ENCODE results near the gene ANO3.

ANO3 gene

DNA sequence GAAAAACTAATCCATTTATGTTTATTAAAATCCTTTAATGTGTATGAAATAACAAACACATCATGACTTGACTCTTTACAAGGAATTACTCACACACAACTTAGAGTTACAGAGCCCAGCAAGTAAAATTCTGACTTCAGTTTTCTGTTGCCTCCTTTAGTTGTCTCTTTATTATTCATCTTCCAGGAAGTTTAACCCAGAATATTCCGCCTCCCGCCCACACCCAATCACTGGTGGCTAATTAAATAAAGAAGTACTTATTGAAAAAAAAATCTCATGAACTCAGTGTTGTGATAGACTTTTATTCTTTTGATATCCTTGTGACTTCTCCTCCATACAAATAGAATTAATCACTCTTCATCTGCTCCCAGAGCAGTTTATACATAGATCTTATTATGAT, 178.2 kb downstream of the ANO3 start:
- DNase-seq, result no peak

DNA sequence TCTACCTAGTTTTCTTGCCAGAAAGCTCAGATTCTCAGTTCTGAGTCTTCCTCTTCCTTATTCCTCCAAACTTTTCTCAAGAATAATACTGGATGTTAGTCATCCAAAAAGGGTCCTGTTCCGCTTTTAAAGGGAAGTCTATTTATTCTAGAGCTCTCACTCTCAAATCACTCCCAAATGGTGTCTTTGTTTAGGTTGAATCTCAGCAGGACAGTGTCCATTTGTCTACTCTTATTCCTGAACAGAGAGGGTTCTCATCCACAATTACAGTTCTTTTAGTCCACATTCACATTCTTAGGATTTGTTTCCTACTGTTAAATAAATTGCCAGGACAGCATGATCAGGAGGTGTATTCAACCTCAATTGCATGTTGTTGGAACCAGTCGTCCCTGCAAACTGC, 178.8 kb downstream of the ANO3 start:
- no peak for DNase-seq

DNA sequence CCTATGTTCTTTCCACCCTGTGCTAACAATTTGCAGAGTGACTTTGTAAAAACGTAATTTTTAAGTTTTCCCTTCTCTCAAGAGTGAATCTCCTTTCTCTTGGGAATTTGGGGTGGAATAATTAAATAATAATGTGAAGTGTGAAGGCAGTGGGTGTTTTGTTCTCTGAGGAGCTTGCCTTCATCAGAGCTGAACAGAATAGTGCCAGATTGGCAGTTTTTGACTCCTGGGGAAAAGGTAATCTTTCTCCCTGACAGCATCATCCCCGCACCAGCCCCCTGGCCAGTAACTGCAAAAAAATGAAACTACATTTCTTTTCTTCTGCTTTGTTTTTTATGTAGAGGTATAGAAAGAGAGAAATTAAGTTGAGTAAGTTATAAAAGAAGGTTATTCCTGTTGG, 180.3 kb downstream of the ANO3 start:
- no peak for DNase-seq

DNA sequence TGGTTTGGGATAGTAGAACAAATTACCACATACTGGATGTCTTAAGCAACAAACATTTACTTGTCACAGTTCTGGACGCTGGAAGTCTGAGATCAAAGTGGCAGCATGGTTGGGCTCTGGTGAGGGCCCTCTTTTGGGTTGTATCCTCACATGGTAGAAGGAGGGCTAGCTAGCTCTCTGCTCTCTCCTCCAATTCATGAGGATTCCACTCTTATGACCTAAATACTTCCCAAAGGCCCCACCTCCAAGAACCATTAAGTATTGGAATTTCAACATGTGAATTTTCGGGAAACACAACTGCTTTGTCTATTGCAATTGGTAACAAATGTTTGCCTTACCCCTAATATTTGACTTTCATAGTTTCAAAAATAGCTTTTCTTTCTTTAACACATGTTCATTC, 187.5 kb downstream of the ANO3 start:
- no peak for DNase-seq

DNA sequence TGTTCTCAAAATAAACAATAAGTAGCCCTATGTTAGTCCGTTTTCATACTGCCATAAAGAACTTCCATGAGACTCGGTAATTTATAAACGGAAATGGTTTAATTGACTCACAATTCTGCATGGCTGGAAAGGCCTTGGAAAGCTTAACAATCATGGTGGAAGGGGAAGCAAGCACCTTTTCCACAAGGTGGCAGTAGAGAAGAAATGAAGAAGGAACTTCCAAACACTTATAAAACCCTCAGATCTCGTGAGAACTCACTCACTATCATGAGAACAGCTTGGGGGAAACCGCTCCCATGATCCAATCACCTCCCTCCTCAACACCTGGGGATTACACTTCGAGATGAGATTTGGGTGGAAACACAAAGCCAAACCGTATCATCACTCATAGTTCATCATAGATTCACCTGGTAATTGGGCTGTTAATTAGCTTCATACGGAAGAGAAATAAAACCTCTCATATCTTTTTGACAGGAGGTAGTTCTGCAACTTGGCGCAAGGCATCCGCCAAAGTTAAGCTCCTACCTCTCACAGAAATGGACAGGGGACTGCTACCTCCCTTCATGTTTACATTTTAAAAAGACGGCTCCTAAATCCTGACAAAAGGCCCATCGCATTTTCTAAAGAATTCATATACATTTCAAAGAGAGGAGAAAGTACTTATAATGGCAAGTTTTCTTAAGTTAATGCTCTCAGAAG, 191.1 kb downstream of the ANO3 start:
- DNase-seq, result no peak

DNA sequence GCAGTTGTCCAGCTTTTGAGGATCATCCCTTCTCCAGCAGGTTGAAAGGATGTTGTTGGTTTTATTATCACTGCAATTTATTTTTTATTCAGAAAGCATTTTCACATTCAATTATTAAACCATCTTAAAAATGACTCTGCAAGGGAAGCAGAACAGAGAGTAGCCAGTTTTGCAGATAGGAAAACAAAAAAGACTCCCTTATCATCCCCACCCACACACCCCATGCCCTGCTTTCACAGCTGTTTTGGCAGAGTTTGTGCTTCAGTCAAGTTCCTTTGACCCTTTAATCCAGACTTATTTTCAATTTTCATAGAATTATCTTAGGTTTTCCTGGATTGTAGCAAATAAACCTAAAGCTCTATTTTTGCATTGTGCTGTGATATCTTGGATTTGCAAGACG, 195.8 kb downstream of the ANO3 start:
- no peak for DNase-seq

DNA sequence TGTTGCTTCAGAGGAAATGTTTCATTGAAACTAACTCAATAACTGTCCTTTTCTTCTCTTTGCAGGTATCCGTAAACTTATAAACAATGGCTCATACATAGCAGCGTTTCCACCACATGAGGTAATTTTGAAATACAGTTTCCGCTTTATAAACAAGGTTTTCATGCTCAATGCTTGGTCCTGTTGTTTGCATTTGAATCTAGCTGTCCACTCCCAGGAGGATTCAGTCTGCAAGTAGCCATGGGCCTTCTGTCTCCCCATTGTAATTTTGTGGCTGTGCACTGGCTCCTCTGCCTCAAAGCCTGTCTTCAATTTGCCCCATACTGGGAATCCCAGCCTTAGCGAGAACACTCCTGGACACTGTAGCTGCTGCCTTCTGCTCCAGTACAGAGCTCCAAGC, 205.4 kb downstream of the ANO3 start:
- no peak for DNase-seq

DNA sequence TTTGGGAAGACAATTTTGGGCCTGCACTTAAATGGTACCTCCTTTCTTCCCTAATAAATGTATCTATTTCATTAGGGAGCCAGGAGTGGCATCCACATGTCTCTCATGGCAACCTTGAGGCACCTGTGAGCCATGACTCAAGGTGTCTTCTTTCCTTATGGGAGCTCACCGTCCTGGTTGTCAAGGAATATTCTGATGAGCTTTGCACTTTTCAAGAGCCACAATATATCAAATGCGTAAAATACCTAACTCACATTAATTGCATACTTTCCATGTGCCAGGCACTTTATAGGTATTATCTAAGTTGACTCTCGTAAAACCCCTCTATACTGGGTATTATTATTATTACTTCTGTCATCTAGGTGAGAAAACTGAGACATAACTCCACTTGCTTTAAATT, 207.6 kb downstream of the ANO3 start:
- no peak for DNase-seq

DNA sequence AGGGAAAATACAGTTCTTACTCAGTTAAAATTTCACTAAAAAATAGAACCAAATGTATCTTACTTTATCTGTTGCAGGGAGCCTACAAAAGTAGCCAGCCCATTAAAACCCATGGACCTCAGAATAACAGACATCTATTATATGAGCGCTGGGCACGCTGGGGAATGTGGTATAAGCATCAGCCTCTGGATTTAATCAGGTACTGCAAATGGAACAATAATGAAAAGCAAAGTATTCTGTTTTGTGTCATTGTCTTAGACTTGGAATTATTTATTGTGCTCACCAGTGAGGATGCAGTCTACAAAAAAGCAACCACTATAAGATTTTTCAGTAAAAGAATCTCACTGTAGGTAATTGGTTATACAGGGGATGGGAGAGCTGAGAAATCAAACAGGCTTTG, 209.9 kb downstream of the ANO3 start:
- no peak for DNase-seq

DNA sequence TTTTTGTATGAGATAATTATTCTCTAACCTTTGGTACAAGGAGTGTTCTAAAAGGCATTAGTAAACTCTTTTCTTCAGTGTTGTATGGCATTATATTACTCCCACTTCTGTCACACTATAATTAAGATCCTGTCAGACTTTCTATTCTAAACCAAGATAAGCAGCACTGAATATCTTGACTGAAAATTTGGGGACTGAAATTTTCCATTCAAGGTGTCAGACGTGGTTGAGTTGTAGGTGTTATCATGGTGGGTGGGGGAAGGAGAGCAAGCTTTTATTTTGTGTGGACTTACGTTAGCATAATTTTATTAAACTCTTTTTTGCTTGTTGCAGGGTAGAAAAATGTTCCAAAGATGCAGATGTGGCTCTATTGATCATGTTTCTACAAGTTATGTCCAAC, 217.2 kb downstream of the ANO3 start:
- DNase-seq, result no peak

DNA sequence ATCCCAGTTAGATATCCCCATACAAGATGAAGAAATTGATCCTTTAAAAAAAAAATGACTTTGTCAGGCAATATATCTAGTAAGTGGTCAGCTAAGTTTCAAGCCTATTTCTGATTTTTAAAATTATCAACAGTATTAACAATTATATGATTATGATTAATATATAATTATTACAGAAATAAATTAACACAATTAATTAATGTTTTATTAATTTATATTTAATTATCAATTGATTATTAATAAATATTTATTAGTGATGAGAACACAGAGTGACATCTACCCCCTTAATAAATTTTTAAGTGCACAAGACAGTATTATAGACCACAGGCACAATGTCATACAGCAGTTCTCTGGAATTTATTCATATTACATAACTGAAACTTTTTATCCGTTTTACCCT, 218.1 kb downstream of the ANO3 start:
- no peak for DNase-seq

DNA sequence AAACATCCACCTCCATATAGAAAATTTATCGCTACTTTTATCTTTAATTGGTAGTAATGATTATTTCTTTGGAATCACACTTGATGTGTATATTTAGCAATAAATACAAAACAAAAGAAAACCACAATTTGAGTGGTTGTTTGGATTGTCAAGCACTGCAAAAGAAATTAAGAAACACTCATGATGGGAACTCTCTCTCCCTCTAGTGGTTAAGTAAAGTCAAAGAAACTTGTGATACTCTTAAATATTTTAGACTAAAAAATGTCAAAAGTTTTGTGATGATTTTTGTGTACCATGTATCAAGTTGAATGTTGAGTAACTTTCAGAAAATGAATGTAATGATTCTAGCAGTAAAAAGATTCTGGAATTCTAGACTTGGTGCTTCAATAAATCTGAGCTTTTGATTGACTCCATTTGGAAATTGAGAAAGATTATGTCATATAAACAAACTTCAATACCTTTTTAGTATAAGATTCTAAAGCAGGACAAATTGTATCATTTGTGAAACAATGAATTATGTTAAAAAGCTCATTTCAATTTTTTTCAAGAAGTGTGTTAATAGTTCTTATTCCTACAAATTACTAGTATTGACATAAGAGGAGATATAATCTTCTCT, 219.4 kb downstream of the ANO3 start:
- DNase-seq, result no peak

DNA sequence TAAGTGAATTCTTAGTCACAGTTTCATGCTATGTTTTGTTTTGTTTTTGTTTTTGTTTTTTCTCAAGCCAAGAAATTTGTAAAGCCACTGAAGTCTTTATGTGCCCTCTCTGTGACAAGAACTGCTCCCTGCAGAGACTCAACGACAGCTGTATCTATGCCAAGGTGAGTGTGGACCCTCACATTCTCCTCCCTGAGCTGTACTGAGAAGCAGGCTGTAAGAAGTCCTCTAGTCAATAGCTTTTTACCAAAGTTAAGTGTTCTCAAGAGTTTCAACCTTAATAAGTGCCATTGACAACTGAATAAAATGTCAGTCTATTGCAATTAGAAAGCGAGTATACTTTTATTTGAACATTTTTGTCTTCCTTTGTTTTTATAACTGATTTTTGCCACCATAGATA, 221.3 kb downstream of the ANO3 start:
- no peak for DNase-seq

DNA sequence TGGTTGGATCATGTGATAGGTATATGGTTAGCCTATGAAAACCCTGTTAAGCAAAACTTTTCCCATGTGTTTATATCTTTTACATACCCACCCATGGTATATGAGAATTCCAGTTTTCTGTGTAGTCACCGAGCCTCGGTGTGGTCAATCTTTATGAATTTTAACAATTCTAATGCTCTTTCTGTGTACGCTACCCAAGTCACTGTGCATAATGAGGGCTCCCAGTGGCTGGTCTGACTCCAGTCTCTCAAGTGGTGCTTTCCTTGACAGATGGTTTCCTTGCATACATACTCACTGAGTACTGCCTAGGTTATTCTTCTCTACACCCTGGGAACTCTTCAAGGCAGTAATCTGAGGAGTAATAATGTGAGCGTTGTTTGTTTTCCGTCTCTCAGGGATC, 222.5 kb downstream of the ANO3 start:
- DNase-seq, result no peak

DNA sequence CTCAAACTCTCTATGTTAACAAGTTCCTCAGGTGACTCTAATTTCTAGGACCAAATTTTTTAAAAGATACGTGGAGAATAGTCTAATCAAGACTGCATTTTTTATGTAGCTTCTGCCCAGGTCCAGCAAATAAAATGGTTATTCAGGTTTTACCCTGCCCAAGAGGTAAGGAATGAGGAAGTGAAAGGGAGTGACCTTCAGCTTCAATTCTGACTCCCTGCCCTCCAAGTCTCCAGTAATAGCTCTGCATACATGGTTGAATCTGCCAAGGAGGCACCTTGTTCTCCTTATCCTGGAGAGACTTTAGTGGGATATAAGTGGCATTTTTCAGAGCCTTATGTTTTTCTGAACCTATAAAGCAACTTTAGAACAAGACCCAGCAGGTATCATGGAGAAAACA, 224.7 kb downstream of the ANO3 start:
- DNase-seq, result no peak

DNA sequence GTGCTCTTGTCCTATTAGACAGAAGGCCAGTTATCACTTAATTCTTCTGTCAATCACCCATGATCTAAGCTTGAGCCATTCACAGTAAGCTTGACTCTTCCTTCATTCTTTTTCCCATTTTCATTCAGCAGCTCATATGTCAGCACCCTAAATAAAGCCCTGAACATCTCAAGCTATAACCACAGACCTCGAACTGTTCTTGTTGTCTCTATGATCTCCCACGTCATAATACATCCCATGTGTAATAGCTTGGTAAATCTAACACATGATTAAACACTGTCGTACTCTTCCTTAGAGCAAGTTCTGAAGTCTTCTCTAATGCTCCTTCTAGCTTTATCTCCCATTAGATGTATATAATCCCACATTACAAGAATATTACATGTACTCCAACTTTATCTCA, 225.7 kb downstream of the ANO3 start:
- DNase-seq, result no peak

DNA sequence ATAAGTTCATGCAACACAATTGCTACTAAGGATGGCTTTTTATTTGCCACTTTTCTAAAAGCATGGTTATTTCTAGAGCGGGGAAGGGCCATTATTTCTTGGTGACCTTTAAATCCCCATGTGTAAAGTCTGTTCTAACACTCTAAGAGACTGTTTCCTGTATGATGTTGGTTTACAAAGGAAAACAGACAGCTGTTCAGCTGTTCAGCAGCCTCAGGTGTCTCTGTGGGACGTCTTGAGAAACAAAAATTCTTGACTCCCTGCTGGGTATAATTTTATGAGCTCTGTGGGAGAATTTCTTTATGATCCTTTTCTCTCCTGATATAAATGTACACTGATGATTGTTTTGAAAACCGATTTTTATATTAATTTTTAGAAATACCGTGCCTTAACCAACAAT, 226.3 kb downstream of the ANO3 start:
- DNase-seq, result no peak

DNA sequence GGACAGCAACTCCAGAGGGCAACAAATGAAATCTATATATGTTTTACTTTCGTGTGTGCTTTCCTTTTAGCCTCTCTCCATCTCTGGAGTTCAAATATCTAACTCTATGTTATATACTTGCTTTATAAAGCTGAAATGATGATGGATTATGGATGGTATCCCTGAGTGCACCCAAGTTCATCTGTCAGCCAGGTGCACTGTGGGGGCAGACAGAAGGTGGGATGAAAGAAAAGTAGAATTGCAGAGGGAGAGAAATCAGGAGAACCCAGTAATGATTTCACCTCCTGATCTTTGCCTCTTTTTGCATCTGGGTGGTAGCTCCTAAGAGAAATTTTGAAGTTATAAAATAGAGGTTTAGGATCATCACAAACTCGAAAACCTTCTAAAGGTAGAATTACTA, 237.7 kb downstream of the ANO3 start:
- no peak for DNase-seq

DNA sequence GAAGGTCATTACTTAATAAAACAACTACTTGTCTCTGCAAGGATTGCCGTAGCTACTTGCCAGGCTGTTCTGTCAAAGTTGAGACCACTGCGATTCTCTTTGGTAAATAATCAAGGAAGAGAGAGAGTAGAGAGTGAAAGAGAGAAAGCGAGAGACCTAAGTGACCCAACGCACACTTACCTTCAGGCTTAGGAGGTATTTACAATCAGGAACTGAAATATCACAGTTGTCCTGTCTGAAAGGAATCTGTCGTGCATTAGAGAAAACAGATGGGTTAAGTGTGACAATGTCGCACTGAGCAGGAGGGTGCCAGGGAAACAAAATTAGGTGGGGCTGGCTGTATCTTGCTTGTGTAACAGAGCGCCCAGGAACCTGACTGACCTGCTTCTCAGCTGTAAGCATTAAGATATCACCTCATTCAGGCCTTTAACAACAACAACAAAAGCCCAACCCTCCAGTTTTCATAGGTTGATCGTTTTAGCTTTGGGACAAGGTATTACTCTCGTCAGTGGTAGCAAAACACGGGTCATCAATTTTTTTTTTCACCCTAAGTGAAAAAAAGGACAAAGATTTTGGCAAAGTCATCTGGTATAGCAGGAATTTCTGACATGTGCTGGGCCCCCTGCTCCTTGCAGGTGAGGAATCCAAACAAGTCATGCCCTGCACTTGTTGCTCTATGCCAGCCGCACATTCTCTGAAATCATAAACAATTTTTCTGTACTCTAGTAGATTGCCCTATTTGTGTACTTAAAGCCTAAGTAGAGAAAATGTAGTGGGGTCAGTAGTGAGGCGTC, 240.1 kb downstream of the ANO3 start, which contains the start of gene MUC15:
MUC15 (minus strand) TSS at position 403 of the 794 bp plus-strand sequence. CDS start 5,169 bp downstream, outside the sequence.
- no peak for DNase-seq

DNA sequence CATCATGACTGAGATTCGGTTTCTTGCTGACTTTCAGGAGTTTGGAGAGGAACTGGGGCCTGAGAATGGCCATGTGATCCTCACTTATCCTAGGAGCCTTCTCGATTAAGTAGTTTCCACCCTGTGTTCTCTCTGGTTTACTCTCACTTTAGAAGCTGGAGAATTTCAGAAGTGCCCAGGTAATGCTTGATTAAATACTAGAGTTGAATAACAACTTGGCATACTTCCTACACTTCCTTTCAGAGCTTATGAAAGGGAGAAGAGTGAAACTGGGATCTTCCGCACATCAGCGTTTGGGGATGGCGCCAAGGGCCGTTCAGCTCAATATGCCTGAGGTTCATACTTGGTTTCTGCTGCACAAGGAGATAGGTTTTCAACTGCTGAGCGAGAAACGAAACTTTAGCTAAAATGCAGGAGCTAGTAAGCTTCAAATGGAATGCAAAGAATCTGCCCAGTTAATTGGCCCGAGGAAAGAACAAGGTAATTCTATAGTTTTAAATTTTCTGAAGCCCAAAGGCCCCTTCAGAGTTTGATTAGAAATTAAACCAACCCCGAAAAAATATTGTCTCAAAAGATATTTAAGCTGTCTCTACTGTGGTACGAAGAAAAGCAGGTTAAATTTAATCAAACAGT, 241.0 kb downstream of the ANO3 start:
- DNase-seq, result no peak

DNA sequence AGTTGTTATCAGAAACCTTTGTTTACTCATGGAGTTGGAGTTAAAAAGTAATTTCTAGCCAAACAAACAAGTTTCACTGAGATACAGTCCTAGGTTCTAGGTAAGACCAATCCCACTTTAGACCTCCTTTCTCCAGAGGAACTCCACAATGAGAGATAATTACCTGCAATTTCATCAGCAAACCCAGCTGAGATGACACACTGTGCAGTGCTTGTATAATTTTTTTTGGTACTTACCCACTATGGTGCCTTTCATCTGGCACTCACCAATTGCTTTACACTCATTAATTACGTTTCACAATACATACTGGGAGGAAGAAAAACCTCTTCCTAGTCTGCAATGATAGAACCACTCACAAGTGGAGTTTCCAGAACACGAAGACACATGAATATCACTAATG, 242.0 kb downstream of the ANO3 start:
- no peak for DNase-seq

DNA sequence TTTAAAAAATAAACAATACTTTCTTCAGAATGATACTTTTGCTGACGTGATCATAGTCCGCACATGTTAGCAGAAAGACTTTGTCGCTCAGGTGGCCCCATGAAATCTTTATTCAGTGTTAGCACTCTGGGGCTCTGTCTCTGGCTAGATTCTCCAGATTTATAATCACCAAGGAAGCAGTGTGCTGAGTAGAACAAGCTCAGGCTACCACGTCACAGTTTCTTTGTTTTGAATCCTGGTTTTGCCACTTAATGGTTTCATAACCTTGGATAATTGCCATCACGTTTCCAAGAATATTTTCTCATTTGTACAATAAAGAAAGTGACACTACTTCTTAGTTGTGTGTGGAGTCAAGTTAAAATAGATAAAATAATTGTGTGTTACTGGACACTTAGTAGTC, 244.0 kb downstream of the ANO3 start:
- DNase-seq, result no peak

DNA sequence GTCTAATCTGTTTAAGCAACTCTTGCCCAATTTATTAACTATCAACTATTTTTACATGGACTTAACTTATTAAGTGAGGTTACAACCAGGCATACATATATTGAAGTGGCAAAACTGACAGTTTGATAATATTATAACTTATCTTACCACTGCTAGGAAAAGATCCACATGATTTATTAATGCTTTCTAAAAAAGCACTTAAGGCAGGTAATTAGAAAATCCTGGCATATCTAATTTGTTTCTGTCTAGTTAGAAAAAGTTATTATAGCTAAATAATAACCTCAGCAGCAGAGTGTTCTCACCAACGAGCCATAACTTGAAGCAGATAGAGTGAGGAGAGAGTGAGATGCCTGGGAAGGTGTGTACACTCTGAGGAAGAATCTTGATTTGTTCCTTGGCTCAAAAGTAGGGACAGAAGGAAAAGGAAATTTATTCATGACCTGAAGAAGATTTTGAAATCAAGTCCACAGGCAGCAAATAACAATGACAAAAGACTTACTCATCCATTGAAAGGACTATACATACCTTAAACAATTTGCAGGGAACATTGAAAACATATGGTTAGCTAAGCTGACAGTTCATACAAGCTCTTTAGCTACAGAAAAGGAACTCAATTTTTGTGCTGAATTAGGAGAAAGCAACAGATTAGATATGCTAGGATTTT, 247.2 kb downstream of the ANO3 start:
- no peak for DNase-seq

All from activated CD4-positive, alpha-beta T cell treated with anti-CD3 and anti-CD28 coated beads for 1 hour (primary cell).